ENCODE data around the gene ARHGAP25.

The ARHGAP25 gene

GRCh38 chr2:68835621-68836020 lies 101.0 kb downstream of the ARHGAP25 start:
- no peak for DNase-seq

GRCh38 chr2:68837164-68837860 lies 102.7 kb downstream of the ARHGAP25 start:
- no peak for DNase-seq

- DNase-seq: no peak
Observed at GRCh38 chr2:68837861-68838341, 103.3 kb downstream of the ARHGAP25 start.

GRCh38 chr2:68838641-68839040 lies 104.0 kb downstream of the ARHGAP25 start:
- no peak for DNase-seq

- DNase-seq: no peak
Observed at GRCh38 chr2:68839260-68839833, 104.7 kb downstream of the ARHGAP25 start.

GRCh38 chr2:68845043-68845442 lies 110.4 kb downstream of the ARHGAP25 start:
- no peak for DNase-seq

- no peak for DNase-seq
Observed at GRCh38 chr2:68846091-68846490, 111.5 kb downstream of the ARHGAP25 start.

GRCh38 chr2:68847751-68848150 lies 113.1 kb downstream of the ARHGAP25 start:
- no peak for DNase-seq

GRCh38 chr2:68849579-68850030 lies 115.0 kb downstream of the ARHGAP25 start:
- no peak for DNase-seq

- DNase-seq: no peak
Observed at GRCh38 chr2:68850524-68850923, 115.9 kb downstream of the ARHGAP25 start.

GRCh38 chr2:68853035-68853434 lies 118.4 kb downstream of the ARHGAP25 start:
- no peak for DNase-seq

- no peak for DNase-seq
Observed at GRCh38 chr2:68853915-68854314, 119.3 kb downstream of the ARHGAP25 start.

- DNase-seq: no peak
Observed at GRCh38 chr2:68854476-68854875, 119.9 kb downstream of the ARHGAP25 start.

GRCh38 chr2:68855550-68855949 lies 120.9 kb downstream of the ARHGAP25 start:
- no peak for DNase-seq

- no peak for DNase-seq
Observed at GRCh38 chr2:68857202-68857845, 122.7 kb downstream of the ARHGAP25 start.

- no peak for DNase-seq
Observed at GRCh38 chr2:68857855-68858456, 123.3 kb downstream of the ARHGAP25 start.

- no peak for DNase-seq
Observed at GRCh38 chr2:68860111-68860510, 125.5 kb downstream of the ARHGAP25 start.

- DNase-seq: no peak
Observed at GRCh38 chr2:68861330-68861729, 126.7 kb downstream of the ARHGAP25 start.

- DNase-seq: no peak
Observed at GRCh38 chr2:68862889-68863288, 128.3 kb downstream of the ARHGAP25 start.

GRCh38 chr2:68863996-68864395 lies 129.4 kb downstream of the ARHGAP25 start:
- DNase-seq: no peak

- no peak for DNase-seq
Observed at GRCh38 chr2:68865108-68865507, 130.5 kb downstream of the ARHGAP25 start.

- DNase-seq: no peak
Observed at GRCh38 chr2:68870215-68870614, 135.6 kb downstream of the ARHGAP25 start.

GRCh38 chr2:68871159-68871764 lies 136.7 kb downstream of the ARHGAP25 start, which contains the start of gene BMP10:
Gene BMP10, minus strand, starts transcription at chr2:68871397. Its CDS starts 39 bp downstream, at chr2:68871358.
- DNase-seq: no peak
